OCI-LY3 (cell line): Measurements from ENCODE around the gene PLEKHO1.

Source experiments
- H2AFZ ChIP-seq: fragments of 200-600, 300-600 bp; shearing (Covaris generic); 2 replicates; pipeline ENCODE4 v1.6.0; 2014; ENCODE audit warnings: antibody characterized with exemption, low read depth, low read length
- H3K27ac ChIP-seq: fragments of 200-600, 300-600 bp; sonication (generic); 2 replicates; pipeline ENCODE4 v1.5.1; 2014; ENCODE audit warnings: mild to moderate bottlenecking, low read length, moderate library complexity, mixed read lengths
- H3K27me3 ChIP-seq: fragments of 200-600, 300-600 bp; sonication (generic); 2 replicates; pipeline ENCODE4 v1.6.1; 2014; ENCODE audit warnings: low read depth, low read length, mixed read lengths
- H3K36me3 ChIP-seq: fragments of 200-600, 300-600 bp; sonication (generic); replicated peaks from 2 replicates; pipeline ENCODE3; 2014; ENCODE audit warnings: low read depth, low read length, mixed read lengths
- H3K4me1 ChIP-seq: fragments of 300-600, 200-600 bp; sonication (generic); 2 replicates; pipeline ENCODE4 v1.6.1; 2014; ENCODE audit warnings: low read length, mixed read lengths
- H3K4me2 ChIP-seq: fragments of 200-600, 300-600 bp; sonication (generic); 2 replicates; pipeline ENCODE4 v1.6.1; 2014; ENCODE audit warnings: low read length, mixed read lengths
- H3K4me3 ChIP-seq: fragments of 300-600, 200-600 bp; sonication (generic); 2 replicates; pipeline ENCODE4 v1.5.1; 2014; ENCODE audit warnings: antibody characterized with exemption, mild to moderate bottlenecking, low read length, moderate library complexity
- H3K79me2 ChIP-seq: fragments of 300-600, 200-600 bp; shearing (Covaris generic); 2 replicates; pipeline ENCODE4 v1.6.1; 2014; ENCODE audit warnings: mild to moderate bottlenecking, low read length, mixed read lengths
- H3K9ac ChIP-seq: fragments of 300-600, 200-600 bp; shearing (Covaris generic); 2 replicates; pipeline ENCODE4 v1.6.0; 2014; ENCODE audit warnings: mild to moderate bottlenecking, low read length, moderate library complexity
- H3K9me3 ChIP-seq: fragments of 200-600, 300-600 bp; shearing (Covaris generic); 2 replicates; pipeline ENCODE4 v1.6.1; 2014; ENCODE audit warnings: low read length, mixed read lengths; ENCODE audit not compliant: insufficient read depth
- H4K20me1 ChIP-seq: fragments of 200-600, 300-600 bp; sonication (generic); 2 replicates; pipeline ENCODE4 v1.6.1; 2016; ENCODE audit warnings: low read length, mixed read lengths; ENCODE audit not compliant: insufficient read depth
- EZH2phosphoT487 ChIP-seq: fragments of 200-600 bp; shearing (Covaris generic); IDR thresholded peaks from 2 replicates; pipeline ENCODE4 v1.6.1; 2018; ENCODE audit warnings: antibody characterized with exemption, mixed run types, low read depth
- TF ChIP-seq, protein P1 (sequence below): fragments of 200-600, 300-600 bp; sonication (generic); IDR thresholded peaks from 2 replicates; pipeline ENCODE4 v1.5.1; 2014; ENCODE audit warnings: antibody characterized with exemption, low read length, low read depth

Gene PLEKHO1

GRCh38 chr1:150110116-150110515 is 39.6 kb upstream of the PLEKHO1 start:
- H3K9ac ChIP-seq: no peak overlapping the region
- no peak overlapping the region for H3K4me3 ChIP-seq
- H2AFZ ChIP-seq: no peak overlapping the region
- no peaks in the 10 kb centered on the region for H3K79me2 ChIP-seq
- peaks cover 20% of the 10 kb centered on the region for H3K36me3 ChIP-seq
- TF ChIP-seq EZH2phosphoT487: no peak
- H4K20me1 ChIP-seq: no peaks in the 10 kb centered on the region
- peaks cover 4% of the 10 kb centered on the region; the same call in 1 of the 2 replicates for H3K9me3 ChIP-seq
- no peak overlapping the region for H3K4me2 ChIP-seq
- H3K27me3 ChIP-seq: no peaks in the 10 kb centered on the region
- peaks cover 12% of the 10 kb centered on the region for H3K4me1 ChIP-seq
- no peak overlapping the region for H3K27ac ChIP-seq

GRCh38 chr1:150111670-150112069 is 38.0 kb upstream of the PLEKHO1 start:
- no peaks in the 10 kb centered on the region for H3K79me2 ChIP-seq
- H3K9me3 ChIP-seq: peaks cover 13% of the 10 kb centered on the region; the same call in 1 of the 2 replicates
- peaks cover 31% of the 10 kb centered on the region for H3K36me3 ChIP-seq
- H3K27me3 ChIP-seq: no peaks in the 10 kb centered on the region
- TF ChIP-seq, protein P1, sequence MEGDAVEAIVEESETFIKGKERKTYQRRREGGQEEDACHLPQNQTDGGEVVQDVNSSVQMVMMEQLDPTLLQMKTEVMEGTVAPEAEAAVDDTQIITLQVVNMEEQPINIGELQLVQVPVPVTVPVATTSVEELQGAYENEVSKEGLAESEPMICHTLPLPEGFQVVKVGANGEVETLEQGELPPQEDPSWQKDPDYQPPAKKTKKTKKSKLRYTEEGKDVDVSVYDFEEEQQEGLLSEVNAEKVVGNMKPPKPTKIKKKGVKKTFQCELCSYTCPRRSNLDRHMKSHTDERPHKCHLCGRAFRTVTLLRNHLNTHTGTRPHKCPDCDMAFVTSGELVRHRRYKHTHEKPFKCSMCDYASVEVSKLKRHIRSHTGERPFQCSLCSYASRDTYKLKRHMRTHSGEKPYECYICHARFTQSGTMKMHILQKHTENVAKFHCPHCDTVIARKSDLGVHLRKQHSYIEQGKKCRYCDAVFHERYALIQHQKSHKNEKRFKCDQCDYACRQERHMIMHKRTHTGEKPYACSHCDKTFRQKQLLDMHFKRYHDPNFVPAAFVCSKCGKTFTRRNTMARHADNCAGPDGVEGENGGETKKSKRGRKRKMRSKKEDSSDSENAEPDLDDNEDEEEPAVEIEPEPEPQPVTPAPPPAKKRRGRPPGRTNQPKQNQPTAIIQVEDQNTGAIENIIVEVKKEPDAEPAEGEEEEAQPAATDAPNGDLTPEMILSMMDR: no peak
- TF ChIP-seq EZH2phosphoT487: no peak
- H2AFZ ChIP-seq: no peak overlapping the region
- no peak overlapping the region for H3K27ac ChIP-seq
- peaks cover 3% of the 10 kb centered on the region for H3K4me1 ChIP-seq
- H3K9ac ChIP-seq: no peak overlapping the region
- no peak overlapping the region for H3K4me3 ChIP-seq
- H4K20me1 ChIP-seq: no peaks in the 10 kb centered on the region
- no peak overlapping the region for H3K4me2 ChIP-seq

DNA sequence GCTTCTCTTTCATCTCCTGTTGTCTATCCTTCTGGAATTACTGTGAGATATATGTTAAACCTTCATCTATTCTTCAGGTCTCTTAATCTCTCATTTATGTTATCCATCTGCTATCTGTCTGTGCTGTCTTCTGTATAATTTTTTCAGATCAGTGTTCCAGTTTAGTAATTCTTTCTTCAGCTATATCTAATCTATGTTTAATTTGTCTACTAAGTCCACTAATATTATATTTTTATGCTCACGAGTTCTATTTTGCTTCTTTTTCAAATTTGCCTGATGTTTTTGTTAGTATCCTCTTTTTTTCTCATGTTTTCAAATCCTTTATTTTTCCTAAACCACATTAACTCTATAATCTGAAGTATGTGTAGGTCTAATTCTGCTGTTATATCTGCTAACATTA is 34.6 kb upstream of the PLEKHO1 start:
- Histone ChIP-seq H3K27me3 (no peaks in the 10 kb centered on the region), H3K36me3 (peaks cover 31% of the 10 kb centered on the region), H3K9ac (no peak overlapping the region), H3K9me3 (peaks cover 13% of the 10 kb centered on the region; the same call in 1 of the 2 replicates), H3K4me2 (no peak overlapping the region), H4K20me1 (no peaks in the 10 kb centered on the region), H3K4me1 (no peaks in the 10 kb centered on the region), H2AFZ (no peak overlapping the region), H3K4me3 (no peak overlapping the region), H3K27ac (no peak overlapping the region), H3K79me2 (no peaks in the 10 kb centered on the region)
- no peak for TF ChIP-seq EZH2phosphoT487
- TF ChIP-seq, protein P1: no peak

- H2AFZ ChIP-seq: no peak overlapping the region
- no peak overlapping the region for H3K27ac ChIP-seq
- TF ChIP-seq, protein P1: no peak
- TF ChIP-seq EZH2phosphoT487: no peak
- no peak overlapping the region for H3K9ac ChIP-seq
- H3K4me3 ChIP-seq: no peak overlapping the region
- no peaks in the 10 kb centered on the region for H4K20me1 ChIP-seq
- H3K9me3 ChIP-seq: peaks cover 13% of the 10 kb centered on the region
- peaks cover 28% of the 10 kb centered on the region for H3K36me3 ChIP-seq
- H3K4me1 ChIP-seq: 0 out of 2 replicates have a peak, but pooled peaks cover 4% of the 10 kb centered on the region
- H3K79me2 ChIP-seq: no peaks in the 10 kb centered on the region
- no peaks in the 10 kb centered on the region for H3K27me3 ChIP-seq
- no peak overlapping the region for H3K4me2 ChIP-seq
Observed at GRCh38 chr1:150118716-150119115, 31.0 kb upstream of the PLEKHO1 start.
